GM10266 (cell line): ENCODE results near the gene EDA.

Experiments
- DNase-seq: peaks from one replicate; pipeline ENCODE4 v3.0.0; 2012; ENCODE audit errors: extremely low spot score
- TF ChIP-seq, protein P1 (sequence below): IDR thresholded peaks from 2 replicates; pipeline ENCODE4 v1.5.1; 2012; ENCODE audit warnings: mild to moderate bottlenecking, low read depth; ENCODE audit not compliant: control insufficient read depth, insufficient read depth; ENCODE audit errors: missing control alignments

The EDA gene

GRCh38 chrX:70016513-70016912 is 400.6 kb downstream of the EDA start:
- TF ChIP-seq, protein P1, sequence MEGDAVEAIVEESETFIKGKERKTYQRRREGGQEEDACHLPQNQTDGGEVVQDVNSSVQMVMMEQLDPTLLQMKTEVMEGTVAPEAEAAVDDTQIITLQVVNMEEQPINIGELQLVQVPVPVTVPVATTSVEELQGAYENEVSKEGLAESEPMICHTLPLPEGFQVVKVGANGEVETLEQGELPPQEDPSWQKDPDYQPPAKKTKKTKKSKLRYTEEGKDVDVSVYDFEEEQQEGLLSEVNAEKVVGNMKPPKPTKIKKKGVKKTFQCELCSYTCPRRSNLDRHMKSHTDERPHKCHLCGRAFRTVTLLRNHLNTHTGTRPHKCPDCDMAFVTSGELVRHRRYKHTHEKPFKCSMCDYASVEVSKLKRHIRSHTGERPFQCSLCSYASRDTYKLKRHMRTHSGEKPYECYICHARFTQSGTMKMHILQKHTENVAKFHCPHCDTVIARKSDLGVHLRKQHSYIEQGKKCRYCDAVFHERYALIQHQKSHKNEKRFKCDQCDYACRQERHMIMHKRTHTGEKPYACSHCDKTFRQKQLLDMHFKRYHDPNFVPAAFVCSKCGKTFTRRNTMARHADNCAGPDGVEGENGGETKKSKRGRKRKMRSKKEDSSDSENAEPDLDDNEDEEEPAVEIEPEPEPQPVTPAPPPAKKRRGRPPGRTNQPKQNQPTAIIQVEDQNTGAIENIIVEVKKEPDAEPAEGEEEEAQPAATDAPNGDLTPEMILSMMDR: no peak
- DNase-seq: no peak

DNA sequence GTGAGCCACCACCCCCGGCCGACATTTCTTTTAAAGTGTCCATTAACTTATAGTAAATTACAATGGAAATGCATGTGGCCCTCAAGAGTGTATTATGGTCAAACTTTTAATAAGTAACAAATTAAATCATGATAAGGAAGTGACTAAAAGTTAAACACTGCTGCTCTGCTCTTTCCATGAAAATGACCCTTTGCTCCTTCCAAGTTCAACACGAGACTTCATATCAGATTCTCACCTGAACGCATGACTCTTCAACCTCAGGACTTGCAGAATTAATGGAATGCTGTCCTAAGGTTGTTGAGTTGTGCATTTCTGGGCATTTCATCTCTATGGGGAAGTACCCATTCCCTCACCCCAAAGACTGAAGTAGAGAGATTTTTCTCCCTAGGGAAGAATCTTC is 406.7 kb downstream of the EDA start:
- TF ChIP-seq, protein P1: no peak
- no peak for DNase-seq

DNA sequence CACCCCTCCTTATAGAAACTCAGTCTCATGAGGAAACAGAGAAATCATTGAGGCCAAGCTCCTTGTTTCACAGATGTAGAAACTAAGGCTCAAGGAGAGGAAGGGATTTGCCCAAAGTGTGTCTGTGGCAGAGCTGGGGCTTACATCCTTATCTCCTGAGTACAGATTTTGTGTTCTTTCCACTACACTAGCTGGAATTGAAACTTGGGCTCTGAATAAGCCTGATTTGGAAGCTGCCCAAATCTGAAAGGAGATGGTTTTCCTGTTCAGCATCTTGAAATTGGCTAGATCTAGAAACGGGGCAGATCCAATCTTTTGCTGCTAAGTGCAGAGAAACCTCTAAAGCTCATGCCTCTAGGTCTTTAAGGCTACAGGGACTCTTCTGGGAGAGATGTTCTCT is 409.6 kb downstream of the EDA start:
- TF ChIP-seq, protein P1: no peak
- no peak for DNase-seq

DNA sequence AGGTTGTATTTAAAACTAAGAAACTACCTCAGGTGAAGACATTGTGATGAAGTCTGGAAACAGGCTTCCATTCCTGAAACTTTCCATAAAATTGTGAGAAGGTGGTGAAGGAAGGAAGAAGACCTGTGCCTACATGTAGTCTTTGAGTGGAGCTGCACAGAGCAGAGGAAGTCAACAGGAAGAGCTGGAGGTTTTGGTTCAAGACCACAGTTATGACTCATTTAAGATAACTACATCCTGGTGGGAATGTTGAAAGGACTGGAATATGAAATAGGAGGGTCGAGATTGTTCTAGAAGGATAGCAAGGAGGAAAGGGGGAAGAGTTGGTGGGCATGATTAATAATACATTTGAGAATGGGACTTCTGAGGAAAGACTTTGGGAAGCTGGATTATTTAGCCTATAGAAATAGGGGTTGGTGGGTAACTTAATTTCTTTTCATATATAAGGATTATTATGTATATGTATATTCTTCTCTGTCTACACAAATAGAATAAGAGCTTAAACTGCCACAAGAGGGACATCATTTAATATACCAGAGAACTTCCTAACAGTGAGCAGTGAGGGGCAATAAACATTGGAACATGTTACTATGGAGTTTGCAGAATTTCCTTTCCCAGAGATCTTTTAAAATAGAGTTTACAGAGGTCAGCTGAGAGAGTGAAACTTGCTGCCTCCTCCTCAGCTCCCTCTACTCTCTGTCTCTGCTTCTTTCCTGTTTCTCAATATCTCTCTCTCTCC is 410.4 kb downstream of the EDA start:
- TF ChIP-seq, protein P1: no peak
- no peak for DNase-seq

DNA sequence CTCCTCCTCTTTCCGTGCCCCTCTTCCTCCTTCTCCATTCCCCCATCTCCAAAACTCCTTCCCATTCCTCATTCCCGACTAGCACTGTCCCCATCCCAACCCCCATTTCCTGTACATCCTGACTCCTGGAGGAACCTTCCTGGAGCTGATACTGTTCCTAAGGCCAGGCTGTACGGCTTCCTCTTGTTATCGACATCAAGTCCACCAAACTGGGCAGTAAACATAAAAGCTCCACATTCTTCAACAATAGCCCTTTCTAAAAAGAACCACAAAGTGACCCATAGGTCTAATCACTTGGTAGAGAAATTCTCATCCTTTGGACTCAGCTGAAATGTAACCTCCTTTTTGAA is 410.9 kb downstream of the EDA start:
- no peak for DNase-seq
- TF ChIP-seq, protein P1: no peak

DNA sequence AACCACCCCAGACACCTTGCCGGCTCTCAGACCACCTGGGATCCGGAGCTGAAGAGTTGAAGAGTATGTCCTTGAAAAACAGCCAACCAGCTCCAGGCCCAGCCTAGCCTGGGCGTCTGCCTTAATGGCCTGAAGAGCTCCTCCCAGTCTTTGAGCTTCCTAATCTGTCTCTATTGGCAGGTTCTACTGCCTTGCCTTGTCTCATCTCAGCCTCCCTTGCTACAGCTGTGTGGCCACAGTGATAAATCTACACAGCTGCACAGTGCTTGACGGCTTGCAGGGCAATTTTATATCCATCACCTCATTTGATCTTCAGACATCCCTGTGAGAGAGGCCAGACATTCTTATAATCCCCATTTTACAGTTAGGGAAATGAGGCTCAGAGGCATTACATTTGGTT is 413.9 kb downstream of the EDA start:
- TF ChIP-seq, protein P1: no peak
- no peak for DNase-seq

- TF ChIP-seq, protein P1: peak; percentile 77
- DNase-seq: peak; percentile 32
Measured at GRCh38 chrX:70030301-70030767, 414.4 kb downstream of the EDA start.
